Activated naive CD8-positive, alpha-beta T cell treated with anti-CD3 and anti-CD28 coated beads, Interleukin-2, amount 10 ng/mL, durations not matched to agents 7 days and 5 days (primary cell): ENCODE data around the gene RGS6. TPM values are rescaled to one million over a fixed set of nuclear protein-coding genes. Genes with fewer than 3 reads are reported as not detected.

Source experiments
- ATAC-seq: fragments of 150-1000 bp; cut with Tn5 transposase; one replicate; pipeline ENCODE4 v1.10.0; 2021; ENCODE audit warnings: low read depth, moderate library complexity
- POLR2A ChIA-PET: fragments of 350-600 bp; sonication (Branson Sonifier 250); formaldehyde crosslinking; loops from one replicate; lab custom pipeline; 2021; ENCODE audit warnings: antibody characterized with exemption; lab: Charles Lee
- DNase-seq: peaks from one replicate; pipeline ENCODE4 v3.0.0; 2021
- H3K27ac Mint-ChIP-seq: one replicate; pipeline ENCODE4 v1.8.0; 2022; ENCODE audit warnings: mild to moderate bottlenecking, mixed read lengths
- H3K27me3 Mint-ChIP-seq: one replicate; pipeline ENCODE4 v1.8.0; 2022; ENCODE audit warnings: mild to moderate bottlenecking, moderate library complexity, mixed read lengths
- H3K36me3 Mint-ChIP-seq: one replicate; pipeline ENCODE4 v1.8.0; 2021; ENCODE audit warnings: mild to moderate bottlenecking, mixed read lengths
- H3K4me1 Mint-ChIP-seq: one replicate; pipeline ENCODE4 v1.8.0; 2021; ENCODE audit warnings: mixed read lengths
- H3K4me3 Mint-ChIP-seq: one replicate; pipeline ENCODE4 v1.8.0; 2022; ENCODE audit warnings: mild to moderate bottlenecking, moderate library complexity, mixed read lengths
- H3K9me3 Mint-ChIP-seq: one replicate; pipeline ENCODE4 v1.8.0; 2021; ENCODE audit warnings: mixed read lengths
- total RNA-seq, 2 experiments: library from RNA; stranded (reverse); gene quantifications; one replicate each; pipeline ENCODE4 v1.2.3, GENCODE V29; 2021

Gene RGS6
- total RNA-seq, 2 experiments from 2014 or later, result 0.08 TPM; not detected in 1

GRCh38 chr14:72049462-72049861, 117.2 kb downstream of the RGS6 start:
- Mint-ChIP-seq H3K4me3 (no peak overlapping the region), H3K27me3 (peaks cover 19% of the 10 kb centered on the region), H3K36me3 (no peaks in the 10 kb centered on the region), H3K27ac (no peak overlapping the region), H3K4me1 (peaks cover 1% of the 10 kb centered on the region), H3K9me3 (no peaks in the 10 kb centered on the region)
- ATAC-seq (peak; percentile 36), DNase-seq (no peak)
- POLR2A ChIA-PET, result no interaction called here

- Mint-ChIP-seq H3K4me3 (no peak overlapping the region), H3K27ac (no peak overlapping the region), H3K27me3 (peaks cover 28% of the 10 kb centered on the region), H3K4me1 (peaks cover 3% of the 10 kb centered on the region), H3K36me3 (no peaks in the 10 kb centered on the region), H3K9me3 (no peaks in the 10 kb centered on the region)
- POLR2A ChIA-PET, result no interaction called here
- DNase-seq (no peak), ATAC-seq (no peak)
Observed at GRCh38 chr14:72052356-72052755, 120.1 kb downstream of the RGS6 start.

- POLR2A ChIA-PET, result no interaction called here
- Mint-ChIP-seq H3K4me1 (peaks cover 3% of the 10 kb centered on the region), H3K4me3 (no peak overlapping the region), H3K27me3 (peaks cover 28% of the 10 kb centered on the region), H3K9me3 (no peaks in the 10 kb centered on the region), H3K27ac (no peak overlapping the region), H3K36me3 (no peaks in the 10 kb centered on the region)
- ATAC-seq, result no peak
- DNase-seq, result no peak
Observed at GRCh38 chr14:72053651-72054050, 121.4 kb downstream of the RGS6 start.

- Mint-ChIP-seq H3K27me3 (peaks cover 28% of the 10 kb centered on the region), H3K4me3 (no peak overlapping the region), H3K36me3 (no peaks in the 10 kb centered on the region), H3K9me3 (no peaks in the 10 kb centered on the region), H3K4me1 (peaks cover 1% of the 10 kb centered on the region), H3K27ac (no peak overlapping the region)
- ATAC-seq, result no peak
- no peak for DNase-seq
- POLR2A ChIA-PET, result no interaction called here
Observed at GRCh38 chr14:72054911-72055310, 122.7 kb downstream of the RGS6 start.

- Mint-ChIP-seq H3K36me3 (no peaks in the 10 kb centered on the region), H3K4me3 (no peak overlapping the region), H3K27me3 (peaks cover 20% of the 10 kb centered on the region), H3K4me1 (peaks cover 1% of the 10 kb centered on the region), H3K9me3 (no peaks in the 10 kb centered on the region), H3K27ac (no peak overlapping the region)
- POLR2A ChIA-PET, result no interaction called here
- ATAC-seq, result no peak
- no peak for DNase-seq
Observed at GRCh38 chr14:72057701-72058285, 125.6 kb downstream of the RGS6 start.

GRCh38 chr14:72060460-72060859, 128.2 kb downstream of the RGS6 start:
- POLR2A ChIA-PET, result no interaction called here
- H3K4me1 Mint-ChIP-seq, result no peaks in the 10 kb centered on the region
- no peak for ATAC-seq

GRCh38 chr14:72060917-72061316, 128.7 kb downstream of the RGS6 start:
- DNase-seq (no peak), ATAC-seq (no peak)
- Mint-ChIP-seq H3K36me3 (no peaks in the 10 kb centered on the region), H3K27ac (no peak overlapping the region), H3K27me3 (peaks cover 15% of the 10 kb centered on the region), H3K4me3 (no peak overlapping the region), H3K4me1 (no peaks in the 10 kb centered on the region), H3K9me3 (no peaks in the 10 kb centered on the region)
- POLR2A ChIA-PET, result no interaction called here

More at GRCh38 chr14:72060460-72060859, 128.2 kb downstream of the RGS6 start:
- peaks cover 16% of the 10 kb centered on the region for H3K27me3 Mint-ChIP-seq
- no peak overlapping the region for H3K4me3 Mint-ChIP-seq
- DNase-seq, result no peak
- no peaks in the 10 kb centered on the region for H3K36me3 Mint-ChIP-seq
- no peaks in the 10 kb centered on the region for H3K9me3 Mint-ChIP-seq
- H3K27ac Mint-ChIP-seq, result no peak overlapping the region

- no peaks in the 10 kb centered on the region for H3K9me3 Mint-ChIP-seq
Observed at GRCh38 chr14:72061718-72062117, 129.5 kb downstream of the RGS6 start.

GRCh38 chr14:72063761-72064282, 131.6 kb downstream of the RGS6 start:
- DNase-seq (no peak), ATAC-seq (no peak)
- POLR2A ChIA-PET, result no interaction called here
- Mint-ChIP-seq H3K4me3 (no peak overlapping the region), H3K27me3 (peaks cover 14% of the 10 kb centered on the region), H3K9me3 (no peaks in the 10 kb centered on the region), H3K27ac (no peak overlapping the region), H3K4me1 (no peaks in the 10 kb centered on the region), H3K36me3 (no peaks in the 10 kb centered on the region)

More at GRCh38 chr14:72061718-72062117, 129.5 kb downstream of the RGS6 start:
- Mint-ChIP-seq H3K27ac (no peak overlapping the region), H3K27me3 (peaks cover 15% of the 10 kb centered on the region), H3K36me3 (no peaks in the 10 kb centered on the region), H3K4me3 (no peak overlapping the region), H3K4me1 (no peaks in the 10 kb centered on the region)
- ATAC-seq, result no peak
- no peak for DNase-seq
- POLR2A ChIA-PET, result no interaction called here

- Mint-ChIP-seq H3K36me3 (no peaks in the 10 kb centered on the region), H3K9me3 (no peaks in the 10 kb centered on the region), H3K27ac (no peak overlapping the region), H3K27me3 (peaks cover 14% of the 10 kb centered on the region), H3K4me1 (no peaks in the 10 kb centered on the region), H3K4me3 (no peak overlapping the region)
- ATAC-seq (no peak), DNase-seq (no peak)
- POLR2A ChIA-PET, result no interaction called here
Observed at GRCh38 chr14:72064501-72064900, 132.3 kb downstream of the RGS6 start.

GRCh38 chr14:72070458-72070857, 138.2 kb downstream of the RGS6 start:
- ATAC-seq, result no peak
- Mint-ChIP-seq H3K27ac (no peak overlapping the region), H3K4me3 (no peak overlapping the region), H3K36me3 (no peaks in the 10 kb centered on the region), H3K4me1 (no peaks in the 10 kb centered on the region), H3K27me3 (peaks cover 3% of the 10 kb centered on the region), H3K9me3 (no peaks in the 10 kb centered on the region)
- POLR2A ChIA-PET, result no interaction called here
- DNase-seq, result no peak

- Mint-ChIP-seq H3K4me1 (no peaks in the 10 kb centered on the region), H3K36me3 (no peaks in the 10 kb centered on the region), H3K4me3 (no peak overlapping the region), H3K9me3 (no peaks in the 10 kb centered on the region), H3K27ac (no peak overlapping the region), H3K27me3 (peaks cover 15% of the 10 kb centered on the region)
- DNase-seq (no peak), ATAC-seq (no peak)
- POLR2A ChIA-PET, result no interaction called here
Observed at GRCh38 chr14:72075649-72076334, 143.6 kb downstream of the RGS6 start.

GRCh38 chr14:72081137-72081536, 148.9 kb downstream of the RGS6 start:
- no peak overlapping the region for H3K4me3 Mint-ChIP-seq

GRCh38 chr14:72084935-72085334, 152.7 kb downstream of the RGS6 start:
- no peak for DNase-seq
- Mint-ChIP-seq H3K4me3 (no peak overlapping the region), H3K27me3 (peaks cover 7% of the 10 kb centered on the region), H3K36me3 (no peaks in the 10 kb centered on the region), H3K9me3 (no peaks in the 10 kb centered on the region), H3K27ac (no peak overlapping the region), H3K4me1 (no peaks in the 10 kb centered on the region)
- no peak for ATAC-seq
- POLR2A ChIA-PET, result no interaction called here

More at GRCh38 chr14:72081137-72081536, 148.9 kb downstream of the RGS6 start:
- DNase-seq (no peak), ATAC-seq (no peak)
- Mint-ChIP-seq H3K9me3 (no peaks in the 10 kb centered on the region), H3K4me1 (no peaks in the 10 kb centered on the region), H3K27ac (no peak overlapping the region), H3K36me3 (no peaks in the 10 kb centered on the region), H3K27me3 (peaks cover 17% of the 10 kb centered on the region)
- POLR2A ChIA-PET, result no interaction called here
